ENCODE data around the gene CCDC57. TPM values are rescaled to one million over a fixed set of nuclear protein-coding genes. Genes with fewer than 3 reads are reported as not detected.
A peak's percentile ranks its signal among the peaks of the same experiment; 100 is the strongest.

CCDC57 gene
- total RNA-seq, 1 donor from 2014 or later, result 8.6 TPM

DNA sequence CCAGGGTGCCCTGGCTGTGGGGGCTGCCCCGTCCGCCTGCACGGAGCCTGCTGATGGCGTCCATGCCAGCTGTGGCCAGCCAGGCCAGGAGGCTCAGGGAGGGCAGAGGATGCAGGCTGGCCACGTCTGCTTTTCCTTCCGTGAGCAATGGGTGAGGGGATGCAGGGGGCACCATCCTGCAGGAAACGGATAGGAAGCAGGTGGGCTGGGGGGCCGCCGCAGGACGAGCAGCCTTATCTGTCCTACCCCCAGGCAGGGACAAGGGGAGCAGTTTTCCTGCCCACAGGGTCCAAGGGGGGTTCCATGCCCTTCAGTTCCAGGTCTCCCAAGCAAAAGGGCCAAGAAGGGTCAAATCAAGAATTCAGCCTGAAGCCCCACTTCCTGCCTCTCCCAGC is 153.8 kb downstream of the CCDC57 start:
- ATAC-seq (ENCODE audit: poor library complexity) (no peak), DNase-seq (no peak)
- intact Hi-C loops (cut with DNase I), result no loop called here

DNA sequence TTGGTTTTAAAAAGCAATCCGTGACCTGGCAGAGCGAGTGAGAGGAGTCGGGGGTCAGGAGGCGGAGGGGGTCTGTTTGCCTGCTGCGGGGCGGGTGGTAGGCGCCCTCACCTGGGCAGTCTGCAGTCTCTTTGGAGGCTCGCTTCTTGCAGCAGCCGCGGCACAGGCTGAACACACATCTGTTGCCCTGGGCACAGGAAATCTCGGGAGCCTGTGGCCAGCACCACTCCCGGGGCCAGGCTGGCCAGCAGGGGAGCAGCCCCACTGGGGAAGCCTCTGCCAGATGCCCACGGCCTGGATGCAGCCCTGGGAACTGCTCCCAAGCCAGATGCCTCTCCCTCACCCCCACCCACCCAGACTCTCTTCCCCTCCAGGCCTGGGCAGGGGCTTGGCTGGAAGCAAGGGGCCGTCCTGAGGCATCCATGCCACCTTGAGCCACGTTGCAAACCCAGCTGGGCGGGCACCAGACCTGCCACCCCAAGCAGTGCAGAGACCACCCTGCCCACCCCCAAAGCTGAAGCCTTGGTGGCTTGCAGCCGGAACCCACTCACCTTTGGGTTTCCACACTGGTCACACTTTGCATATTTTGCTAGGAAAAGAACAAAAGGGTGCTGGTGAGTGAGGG is 154.3 kb downstream of the CCDC57 start:
- DNase-seq, result no peak
- intact Hi-C loops (cut with DNase I), result no loop called here
- ATAC-seq (ENCODE audit: poor library complexity), result no peak

DNA sequence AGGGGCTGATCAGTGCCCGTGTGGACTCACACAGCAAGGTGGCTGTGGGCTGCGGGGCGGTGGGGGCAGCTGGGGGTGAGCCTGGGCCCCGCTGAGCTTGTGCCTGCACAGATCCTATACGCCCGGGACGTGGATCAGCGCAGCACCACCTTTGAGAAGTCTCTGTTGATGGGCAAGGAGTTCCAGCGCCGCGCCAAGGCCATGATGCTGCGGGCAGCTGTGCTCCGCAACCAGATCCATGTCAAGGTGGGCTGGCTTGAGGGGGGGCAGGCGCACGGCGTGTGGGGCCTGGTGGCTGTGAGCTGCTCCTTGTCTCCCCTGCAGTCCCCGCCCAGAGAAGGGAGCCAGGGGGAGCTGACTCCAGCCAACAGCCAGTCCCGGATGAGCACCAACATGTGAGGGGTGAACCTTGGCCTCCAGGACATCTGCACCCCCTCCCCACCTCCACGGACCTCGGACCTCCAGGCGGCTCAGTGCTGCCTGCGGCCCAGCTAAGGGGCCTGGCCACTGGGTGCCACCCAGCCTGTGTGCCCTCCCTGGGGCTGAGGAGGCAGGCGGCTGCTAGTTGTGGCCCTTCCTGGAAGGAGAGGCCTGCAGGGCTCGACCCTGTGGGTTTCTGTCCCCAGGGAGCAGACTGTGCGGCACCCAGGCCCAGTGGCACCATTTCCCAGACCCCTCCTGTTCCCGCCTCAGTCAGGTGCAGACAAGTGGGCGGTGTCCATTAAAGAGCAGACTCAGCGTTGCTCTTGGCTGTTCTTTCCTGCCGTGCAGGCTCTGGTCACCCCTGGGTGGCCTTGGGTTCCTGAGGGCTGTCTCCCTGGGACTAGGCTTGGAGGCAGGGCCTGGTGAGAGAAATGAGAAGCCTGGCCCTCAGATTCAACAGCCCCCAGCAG is 155.7 kb downstream of the CCDC57 start:
- DNase-seq (no peak), ATAC-seq (ENCODE audit: poor library complexity) (no peak)
- intact Hi-C loops (cut with DNase I), result no loop called here

DNA sequence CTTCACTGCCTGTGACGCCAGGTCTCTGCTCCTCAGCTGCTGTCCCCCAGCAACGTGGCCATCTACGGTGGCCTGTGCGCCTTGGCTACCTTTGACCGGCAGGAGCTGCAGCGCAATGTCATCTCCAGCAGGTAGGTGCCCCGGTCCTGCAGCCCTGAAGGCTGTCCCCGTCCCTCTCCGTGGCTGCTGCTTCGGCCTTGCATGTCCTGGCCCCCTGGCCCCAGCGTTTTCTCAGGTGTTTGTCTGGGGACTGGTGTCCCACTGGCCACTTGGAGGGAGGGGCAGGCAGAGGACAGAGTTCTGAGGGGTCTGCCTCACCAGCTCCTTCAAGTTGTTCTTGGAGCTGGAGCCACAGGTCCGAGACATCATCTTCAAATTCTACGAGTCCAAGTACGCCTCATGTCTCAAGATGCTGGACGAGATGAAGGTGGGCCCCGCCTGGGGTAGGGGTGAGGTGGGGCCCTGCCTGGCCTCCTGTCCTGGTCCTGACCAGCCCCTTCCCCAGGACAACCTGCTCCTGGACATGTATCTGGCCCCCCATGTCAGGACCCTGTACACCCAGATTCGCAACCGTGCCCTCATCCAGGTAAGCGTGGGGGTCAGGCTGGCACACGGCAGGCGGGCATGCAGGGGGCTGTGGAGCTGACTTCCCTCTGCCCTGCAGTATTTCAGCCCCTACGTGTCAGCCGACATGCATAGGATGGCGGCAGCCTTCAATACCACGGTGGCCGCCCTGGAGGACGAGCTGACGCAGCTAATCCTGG is 156.5 kb downstream of the CCDC57 start:
- DNase-seq (no peak), ATAC-seq (ENCODE audit: poor library complexity) (no peak)
- intact Hi-C loops (cut with DNase I), result no loop called here

DNA sequence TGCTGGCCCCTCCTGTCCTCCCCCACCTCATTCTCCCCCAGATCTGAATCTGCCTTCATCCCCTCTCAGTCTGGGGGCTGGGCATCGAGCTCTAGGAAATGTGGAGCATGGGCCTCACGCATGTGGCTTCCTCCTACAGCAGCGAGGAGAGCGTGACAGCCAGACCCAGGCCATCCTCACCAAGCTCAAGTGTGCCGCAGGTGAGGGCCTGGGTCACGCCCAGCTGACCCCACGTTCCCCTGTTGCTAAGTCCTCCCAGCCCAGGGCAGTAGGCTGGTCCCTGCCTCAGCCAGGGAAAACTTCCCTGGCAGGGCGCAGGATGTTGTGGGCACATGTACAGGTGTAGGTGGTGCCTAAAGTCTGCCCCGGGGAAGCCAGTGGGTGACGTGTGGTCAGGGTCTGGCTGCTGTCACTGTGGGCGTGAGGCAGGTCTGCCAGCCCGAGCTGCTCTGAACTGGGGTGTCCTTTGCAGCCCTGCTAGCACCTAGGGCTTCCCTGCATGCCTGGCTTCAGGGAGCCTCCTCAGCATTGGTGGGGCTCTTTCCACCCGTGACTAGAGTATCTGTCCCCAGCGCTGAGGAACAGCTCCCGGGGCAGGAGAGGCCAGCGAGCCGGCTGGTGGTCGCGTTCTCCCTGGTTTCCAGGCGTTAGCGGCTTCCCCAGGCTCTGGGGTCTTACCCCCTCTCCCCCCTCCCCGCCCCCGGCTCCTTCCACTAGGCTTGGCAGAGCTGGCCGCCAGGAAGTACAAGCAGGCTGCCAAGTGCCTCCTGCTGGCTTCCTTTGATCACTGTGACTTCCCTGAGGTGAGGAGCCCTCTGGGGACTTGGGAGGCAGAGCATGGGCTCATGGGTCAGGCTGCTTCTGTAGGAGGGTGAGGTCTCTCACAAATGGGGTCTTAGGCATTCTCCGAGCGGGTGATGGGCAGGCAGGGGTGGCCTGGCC is 157.3 kb downstream of the CCDC57 start:
- ATAC-seq (ENCODE audit: poor library complexity) (no peak), DNase-seq (no peak)
- intact Hi-C loops (cut with DNase I), result no loop called here

DNA sequence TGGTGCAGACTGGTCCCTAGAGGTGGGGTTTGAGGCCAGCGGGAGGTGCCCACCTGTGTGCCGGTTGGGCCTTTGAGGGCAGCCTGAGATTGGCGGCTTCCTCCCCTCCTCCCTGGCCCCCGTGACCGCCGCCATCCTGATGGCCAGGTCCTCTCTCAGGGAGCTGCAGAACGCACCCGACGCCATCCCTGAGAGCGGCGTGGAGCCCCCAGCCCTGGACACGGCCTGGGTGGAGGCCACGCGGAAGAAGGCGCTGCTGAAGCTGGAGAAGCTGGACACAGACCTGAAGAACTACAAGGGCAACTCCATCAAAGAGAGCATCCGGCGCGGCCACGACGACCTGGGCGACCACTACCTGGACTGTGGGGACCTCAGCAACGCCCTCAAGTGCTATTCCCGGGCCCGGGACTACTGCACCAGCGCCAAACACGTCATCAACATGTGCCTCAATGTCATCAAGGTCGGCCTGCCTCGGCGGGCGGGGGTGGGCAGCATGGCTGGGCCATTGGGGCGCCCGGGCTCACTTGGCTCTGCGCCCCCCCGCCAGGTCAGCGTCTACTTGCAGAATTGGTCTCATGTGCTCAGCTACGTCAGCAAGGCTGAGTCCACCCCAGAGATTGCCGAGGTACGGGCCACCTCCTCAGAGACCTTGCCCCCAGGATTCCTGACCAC is 158.2 kb downstream of the CCDC57 start:
- ATAC-seq (ENCODE audit: poor library complexity) (no peak), DNase-seq (no peak)
- intact Hi-C loops (cut with DNase I), result no loop called here

DNA sequence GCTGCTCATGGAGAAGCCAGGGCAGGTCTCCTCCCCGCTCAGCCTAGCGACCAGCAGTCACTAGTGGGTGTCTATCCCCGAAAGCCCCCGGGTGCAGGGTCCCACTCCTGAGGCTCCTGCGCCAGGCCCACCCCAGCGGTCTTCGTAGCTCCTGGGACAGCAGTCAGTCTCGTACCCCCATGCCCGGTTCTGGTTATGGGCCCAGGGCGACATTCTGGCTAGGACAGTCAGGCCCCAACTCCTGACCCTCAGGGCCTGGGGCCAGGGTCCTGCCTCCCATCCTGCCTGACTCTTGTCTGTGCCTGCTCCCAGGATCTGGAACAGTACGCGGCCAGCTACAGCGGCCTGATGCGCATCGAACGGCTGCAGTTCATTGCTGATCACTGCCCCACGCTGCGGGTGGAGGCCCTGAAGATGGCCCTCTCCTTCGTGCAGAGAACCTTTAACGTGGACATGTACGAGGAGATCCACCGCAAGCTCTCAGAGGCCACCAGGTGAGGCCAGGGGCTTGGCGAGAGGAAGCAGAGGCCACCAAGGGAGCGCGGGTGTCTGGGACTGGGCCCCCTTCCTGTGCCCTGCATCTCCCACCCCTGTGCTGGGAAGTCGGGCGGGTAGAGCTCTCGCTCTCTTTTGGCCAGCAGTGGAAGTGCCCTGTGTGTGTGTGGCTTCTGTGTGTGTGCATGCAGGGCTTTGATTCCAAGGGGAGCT is 158.9 kb downstream of the CCDC57 start:
- ATAC-seq (ENCODE audit: poor library complexity), result no peak
- DNase-seq, result no peak
- intact Hi-C loops (cut with DNase I), result no loop called here

DNA sequence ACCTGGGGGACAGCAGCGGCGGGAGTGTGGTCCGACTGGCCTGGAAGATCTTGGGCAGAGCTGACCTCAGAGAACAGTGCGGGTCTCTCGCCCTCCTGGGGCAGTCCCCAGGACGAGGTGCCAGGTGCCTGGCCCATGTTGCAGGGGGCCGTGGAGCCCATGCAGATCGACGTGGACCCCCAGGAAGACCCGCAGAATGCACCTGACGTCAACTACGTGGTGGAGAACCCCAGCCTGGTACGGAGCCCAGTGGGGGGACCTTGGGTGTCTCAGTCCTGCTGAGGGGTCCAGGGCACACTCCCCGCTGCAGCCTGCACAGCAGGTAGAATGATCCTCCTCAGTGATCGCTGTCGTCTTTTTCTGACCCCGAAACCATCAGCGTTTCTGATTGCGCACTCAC is 159.5 kb downstream of the CCDC57 start:
- ATAC-seq (ENCODE audit: poor library complexity), result no peak
- intact Hi-C loops (cut with DNase I), result no loop called here
- DNase-seq, result no peak

DNA sequence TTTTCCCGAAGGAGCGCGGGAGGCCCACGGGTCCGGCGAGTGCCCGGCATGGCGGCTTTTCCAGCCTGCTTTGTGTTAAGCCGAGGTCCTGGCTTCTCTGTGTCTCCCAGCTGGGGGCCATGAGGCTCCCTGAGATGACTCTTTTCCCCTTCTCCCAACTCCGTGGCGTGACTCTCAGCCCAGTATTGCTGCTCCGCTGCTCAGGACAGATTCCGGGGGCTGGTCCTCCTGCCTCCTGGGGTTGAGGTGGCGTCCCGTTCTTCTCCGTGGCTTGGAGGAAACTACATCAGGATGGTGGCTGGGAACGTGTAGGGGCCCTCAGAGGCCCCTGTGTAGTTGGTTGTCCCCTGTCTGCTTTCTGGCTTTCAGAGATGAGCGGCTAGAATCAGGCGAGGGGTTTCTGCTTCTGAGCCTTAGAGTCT is 160.0 kb downstream of the CCDC57 start:
- ATAC-seq (ENCODE audit: poor library complexity), result no peak
- intact Hi-C loops (cut with DNase I), result no loop called here
- no peak for DNase-seq

DNA sequence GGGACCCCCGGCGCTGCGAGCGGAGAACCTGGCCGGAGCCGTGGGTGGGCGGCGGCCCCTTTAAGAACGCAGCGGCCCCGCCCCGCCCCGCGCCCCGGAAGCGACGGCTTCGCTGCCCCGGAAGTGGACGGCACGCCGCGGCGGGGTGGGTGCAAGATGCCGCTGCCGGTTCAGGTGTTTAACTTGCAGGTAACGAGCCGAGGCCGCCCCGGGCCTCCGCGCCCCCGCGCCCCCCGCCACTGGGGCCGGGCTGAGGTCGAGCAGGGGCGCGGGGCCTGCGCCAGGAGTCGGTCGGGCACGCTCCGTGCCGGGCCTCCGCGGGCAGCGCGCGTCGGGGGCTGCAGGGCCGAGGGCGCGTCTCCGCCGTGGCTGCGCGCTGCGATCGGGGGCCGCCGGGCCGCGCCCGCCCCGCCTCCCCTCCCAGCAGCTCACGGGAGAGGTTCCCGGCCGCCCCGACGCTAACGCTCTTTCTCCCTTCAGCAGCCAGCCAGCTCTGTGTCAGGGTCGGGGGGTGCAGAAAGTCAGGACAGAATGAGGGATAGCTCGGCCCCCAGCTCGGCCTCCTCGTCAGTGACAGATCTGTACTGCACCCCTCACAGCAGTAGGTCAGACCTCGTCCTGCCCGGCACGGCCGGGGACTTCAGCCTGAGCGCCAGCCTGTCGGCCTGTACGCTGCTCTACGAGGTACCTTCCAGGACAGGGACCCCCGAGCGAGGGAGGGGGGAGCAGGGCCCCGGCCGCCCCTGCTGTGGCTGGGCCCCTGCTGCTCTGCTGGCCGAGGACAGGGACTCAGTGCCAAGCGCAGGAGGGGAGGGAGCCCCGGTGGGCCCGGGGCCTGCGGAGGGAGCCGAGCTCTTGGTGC is 160.6 kb downstream of the CCDC57 start, which contains the start of the genes GPS1 and RFNG:
TSS of gene GPS1 (plus strand) at position 123 of the 862 bp plus-strand sequence. CDS start at position 157, 34 bp downstream.
TSS of gene RFNG (minus strand) at position 36 of the 862 bp plus-strand sequence. CDS start 45 bp downstream, outside the sequence.
- intact Hi-C loops (cut with DNase I), result no loop called here
- peak; percentile 89 for DNase-seq
- ATAC-seq (ENCODE audit: poor library complexity), result peak; percentile 83

Small RNA genes lying within 50 kb of the gene (microRNA-seq; reads per million reads assigned to microRNA genes)
- gene MIR6787, result not detected

Other genes starting within 250 kb of the CCDC57 start
- 25.4 TPM for gene ASPSCR1, start 235.2 kb downstream of the CCDC57 start, total RNA-seq
- gene CENPX, start 190.0 kb downstream of the CCDC57 start, total RNA-seq, result 27.8 TPM
- 4.7 TPM for gene LRRC45, start 189.5 kb downstream of the CCDC57 start, total RNA-seq
- gene RAC3, start 181.2 kb downstream of the CCDC57 start, total RNA-seq, result 0.97 TPM
- gene DCXR, start 175.1 kb downstream of the CCDC57 start, total RNA-seq, result 178 TPM
- 20.5 TPM for gene RFNG, start 161.0 kb downstream of the CCDC57 start, total RNA-seq
- gene GPS1, start 160.9 kb downstream of the CCDC57 start, total RNA-seq, result 86.5 TPM
- gene DUS1L, start 147.0 kb downstream of the CCDC57 start, total RNA-seq, result 57.9 TPM
- 23.0 TPM for gene FASN, start 114.6 kb downstream of the CCDC57 start, total RNA-seq
- 10.0 TPM for gene SLC16A3, start 16.2 kb upstream of the CCDC57 start, total RNA-seq
- gene CSNK1D, start 60.9 kb upstream of the CCDC57 start, total RNA-seq, result 54.4 TPM
- gene CD7, start 104.8 kb upstream of the CCDC57 start, total RNA-seq, result 0.75 TPM
- 4.3 TPM for gene SECTM1, start 120.9 kb upstream of the CCDC57 start, total RNA-seq
- gene TEX19, start 146.4 kb upstream of the CCDC57 start, total RNA-seq, result not detected
- 0.81 TPM for gene UTS2R, start 158.9 kb upstream of the CCDC57 start, total RNA-seq
- gene HEXD, start 205.5 kb upstream of the CCDC57 start, total RNA-seq, result 14.8 TPM
- gene OGFOD3, start 205.7 kb upstream of the CCDC57 start, total RNA-seq, result 29.9 TPM
- 26.6 TPM for gene CYBC1, start 237.9 kb upstream of the CCDC57 start, total RNA-seq
- 73.4 TPM for gene NARF, start 245.9 kb upstream of the CCDC57 start, total RNA-seq

Data from Right ventricle myocardium superior (tissue), 1 donor.